Measurements from ENCODE around the gene ECM1. TPM values are rescaled to one million over a fixed set of nuclear protein-coding genes. Genes with fewer than 3 reads are reported as not detected.

ECM1 gene
- total RNA-seq, 1 donor from 2014 or later, result 15.5 TPM

- intact Hi-C loops (cut with DNase I), result no loop called here
- Histone ChIP-seq H3K4me1 (peaks cover 38% of the 10 kb centered on the region), H3K27me3 (no peaks in the 10 kb centered on the region), H3K27ac (no peak overlapping the region), H3K36me3 (peaks cover 12% of the 10 kb centered on the region), H3K4me3 (peak overlapping the region; percentile 44), H3K9me3 (no peaks in the 10 kb centered on the region)
- TF ChIP-seq CTCF (IDR thresholded peaks at IDR 0.05), result no peak
- DNase-seq (no peak), ATAC-seq (no peak)
These were observed 49.9 kb downstream of the ECM1 start for GRCh38 chr1:150557813-150558212.

GRCh38 chr1:150558303-150558704, 50.4 kb downstream of the ECM1 start:
- Histone ChIP-seq H3K4me1 (peaks cover 38% of the 10 kb centered on the region), H3K27ac (peak overlapping the region; percentile 37), H3K9me3 (no peaks in the 10 kb centered on the region), H3K27me3 (no peaks in the 10 kb centered on the region), H3K36me3 (peaks cover 12% of the 10 kb centered on the region), H3K4me3 (peak overlapping the region; percentile 44)
- no peak for TF ChIP-seq CTCF (IDR thresholded peaks at IDR 0.05)
- DNase-seq (no peak), ATAC-seq (no peak)
- intact Hi-C loops (cut with DNase I), result no loop called here

GRCh38 chr1:150558761-150559655, 51.1 kb downstream of the ECM1 start:
- Histone ChIP-seq H3K9me3 (no peaks in the 10 kb centered on the region), H3K4me1 (peaks cover 45% of the 10 kb centered on the region), H3K27ac (peak overlapping the region; percentile 37), H3K4me3 (peak overlapping the region; percentile 44), H3K27me3 (no peaks in the 10 kb centered on the region), H3K36me3 (peaks cover 12% of the 10 kb centered on the region)
- TF ChIP-seq CTCF (IDR thresholded peaks at IDR 0.05), result no peak
- ATAC-seq (peak; percentile 0), DNase-seq (peak; percentile 82)
- intact Hi-C loops (cut with DNase I), result no loop called here

DNA sequence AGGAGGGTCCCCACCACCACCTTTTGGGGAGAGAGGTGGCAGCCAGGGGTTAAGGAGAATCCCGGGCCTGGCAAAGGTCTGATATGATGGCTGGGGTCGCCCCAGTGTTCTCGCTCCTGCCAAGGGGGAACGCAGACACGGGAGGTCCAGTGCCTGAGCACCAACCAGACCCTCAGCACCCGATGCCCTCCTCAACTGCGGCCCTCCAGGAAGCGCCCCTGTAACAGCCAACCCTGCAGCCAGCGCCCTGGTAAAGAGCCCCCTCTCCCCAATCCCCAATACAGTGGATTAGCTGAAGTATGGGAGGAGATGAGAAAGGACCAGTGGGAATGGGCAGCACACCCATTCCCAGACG, 51.7 kb downstream of the ECM1 start:
- ATAC-seq (no peak), DNase-seq (no peak)
- H3K9me3 ChIP-seq, result no peaks in the 10 kb centered on the region
- intact Hi-C loops (cut with DNase I), result no loop called here
- H3K27me3 ChIP-seq, result no peaks in the 10 kb centered on the region
- TF ChIP-seq CTCF (IDR thresholded peaks at IDR 0.05), result no peak
- H3K27ac ChIP-seq, result peak overlapping the region; percentile 37
- H3K4me3 ChIP-seq, result no peak overlapping the region
- H3K36me3 ChIP-seq, result peaks cover 12% of the 10 kb centered on the region
- H3K4me1 ChIP-seq, result peaks cover 51% of the 10 kb centered on the region

DNA sequence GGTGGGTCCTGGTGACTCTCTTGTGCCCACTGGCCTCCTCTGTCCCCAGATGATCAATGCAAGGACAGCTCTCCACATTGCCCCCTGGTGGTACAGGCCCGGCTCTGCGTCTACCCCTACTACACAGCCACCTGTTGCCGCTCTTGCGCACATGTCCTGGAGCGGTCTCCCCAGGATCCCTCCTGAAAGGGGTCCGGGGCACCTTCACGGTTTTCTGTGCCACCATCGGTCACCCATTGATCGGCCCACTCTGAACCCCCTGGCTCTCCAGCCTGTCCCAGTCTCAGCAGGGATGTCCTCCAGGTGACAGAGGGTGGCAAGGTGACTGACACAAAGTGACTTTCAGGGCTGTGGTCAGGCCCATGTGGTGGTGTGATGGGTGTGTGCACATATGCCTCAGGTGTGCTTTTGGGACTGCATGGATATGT, 52.1 kb downstream of the ECM1 start:
- H3K4me1 ChIP-seq, result peaks cover 55% of the 10 kb centered on the region
- TF ChIP-seq CTCF (IDR thresholded peaks at IDR 0.05), result peak; percentile 91
- DNase-seq (peak; percentile 85), ATAC-seq (peak; percentile 39)
- H3K9me3 ChIP-seq, result no peaks in the 10 kb centered on the region
- H3K4me3 ChIP-seq, result peak overlapping the region; percentile 66
- intact Hi-C loops (cut with DNase I), result no loop called here
- H3K36me3 ChIP-seq, result peaks cover 12% of the 10 kb centered on the region
- H3K27me3 ChIP-seq, result no peaks in the 10 kb centered on the region
- peak overlapping the region; percentile 100 for H3K27ac ChIP-seq

Data from upper lobe of right lung (tissue), 1 donor.